Bronchial smooth muscle cell (primary cell): ENCODE data around the gene DPYSL5. TPM values are rescaled to one million over a fixed set of nuclear protein-coding genes. Genes with fewer than 3 reads are reported as not detected.

Experiments
- total RNA-seq: library from RNA; depleted of rRNA; stranded (reverse); fragments of >200 nt; gene quantifications from 2 replicates; pipeline ENCODE4 v1.2.1, GENCODE V29; 2014

DPYSL5 gene, protein sequence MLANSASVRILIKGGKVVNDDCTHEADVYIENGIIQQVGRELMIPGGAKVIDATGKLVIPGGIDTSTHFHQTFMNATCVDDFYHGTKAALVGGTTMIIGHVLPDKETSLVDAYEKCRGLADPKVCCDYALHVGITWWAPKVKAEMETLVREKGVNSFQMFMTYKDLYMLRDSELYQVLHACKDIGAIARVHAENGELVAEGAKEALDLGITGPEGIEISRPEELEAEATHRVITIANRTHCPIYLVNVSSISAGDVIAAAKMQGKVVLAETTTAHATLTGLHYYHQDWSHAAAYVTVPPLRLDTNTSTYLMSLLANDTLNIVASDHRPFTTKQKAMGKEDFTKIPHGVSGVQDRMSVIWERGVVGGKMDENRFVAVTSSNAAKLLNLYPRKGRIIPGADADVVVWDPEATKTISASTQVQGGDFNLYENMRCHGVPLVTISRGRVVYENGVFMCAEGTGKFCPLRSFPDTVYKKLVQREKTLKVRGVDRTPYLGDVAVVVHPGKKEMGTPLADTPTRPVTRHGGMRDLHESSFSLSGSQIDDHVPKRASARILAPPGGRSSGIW
- total RNA-seq, result not detected in 2 replicates

DNA sequence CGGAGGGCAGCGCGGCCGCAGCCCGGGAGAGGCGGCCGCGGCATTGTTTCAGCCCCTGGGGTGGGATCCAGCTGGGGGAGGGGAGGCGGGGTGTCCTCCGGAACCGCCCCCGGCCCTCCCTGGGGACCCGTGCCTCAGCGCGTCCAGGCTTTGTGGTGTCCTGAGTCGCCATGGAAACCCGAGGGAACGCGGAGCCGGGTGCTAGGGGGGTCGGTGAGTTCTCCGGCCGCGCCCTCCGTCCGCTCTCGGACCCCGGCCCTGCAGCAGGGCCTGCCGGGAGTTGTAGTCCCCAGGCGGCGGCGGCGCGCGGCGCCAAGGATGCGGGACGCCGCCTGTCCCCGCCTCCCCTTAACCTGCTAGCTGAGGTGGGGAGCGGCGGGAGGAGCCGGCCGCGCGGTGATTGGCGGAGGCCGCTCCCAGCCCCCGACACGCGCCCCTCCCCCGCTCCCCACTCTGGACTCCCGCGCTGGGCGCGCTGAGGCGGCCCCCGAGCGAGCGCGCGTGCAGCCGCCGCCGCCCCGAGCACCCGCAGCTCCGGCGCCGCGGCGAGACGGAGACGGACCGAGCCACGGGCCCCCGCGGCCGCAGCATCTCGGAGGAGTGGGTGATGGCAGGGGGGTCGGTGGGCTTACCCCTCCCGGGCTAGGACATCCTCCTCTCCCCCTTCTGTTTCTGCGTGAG, at the start of gene DPYSL5:
DPYSL5 (plus strand) TSS at position 478 of the 681 bp plus-strand sequence. CDS start 50,368 bp downstream, outside the sequence.

DNA sequence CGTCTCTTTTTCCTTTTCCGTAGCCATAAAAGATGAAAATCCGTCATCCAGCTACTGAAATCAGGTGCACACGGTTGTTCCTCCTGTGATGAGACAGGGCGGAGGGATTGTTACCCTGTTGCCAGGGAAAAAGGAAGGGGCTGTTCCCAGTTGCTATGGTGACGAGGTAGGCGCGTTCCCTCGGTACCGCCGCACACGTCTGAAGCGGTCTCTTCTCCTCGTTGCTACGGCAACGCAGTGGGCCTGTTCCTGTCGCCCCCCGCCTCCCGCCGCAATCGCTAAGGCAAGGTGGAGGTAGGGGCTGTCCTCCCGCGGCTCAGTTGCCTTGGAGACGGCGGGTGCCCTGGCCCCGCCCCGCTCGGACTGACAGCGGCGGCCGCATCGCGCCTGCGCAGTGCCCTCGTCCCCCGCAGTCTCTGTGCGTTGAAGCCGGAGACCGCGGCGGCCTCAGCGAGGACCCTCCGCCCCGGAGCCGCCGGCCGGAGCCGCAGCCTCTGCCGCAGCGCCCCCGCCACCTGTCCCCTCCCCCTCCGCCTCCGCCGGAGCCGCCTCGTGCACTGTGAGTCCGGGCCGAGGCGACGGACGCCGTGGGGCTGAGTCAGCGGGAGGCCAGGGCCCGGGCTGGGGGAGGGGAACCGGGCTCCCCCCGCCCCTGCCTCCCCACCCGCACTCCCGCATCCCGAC, 122.5 kb downstream of the DPYSL5 start, which contains the start of gene MAPRE3:
MAPRE3 (plus strand) TSS at position 394 of the 684 bp plus-strand sequence. CDS start 51,582 bp downstream, outside the sequence.

Other genes with a start within 250 kb of the DPYSL5 start
- gene CIB4, start 206.8 kb upstream of the DPYSL5 start, total RNA-seq, result not detected in 2 replicates
- gene KCNK3, start 155.4 kb upstream of the DPYSL5 start, total RNA-seq, result under 0.01 TPM in 1 of 2 replicates, not detected in the other
- gene SLC35F6, start 83.8 kb upstream of the DPYSL5 start, total RNA-seq, result 26.3 and 33.6 TPM in 2 replicates
- gene CENPA, start 62.1 kb upstream of the DPYSL5 start, total RNA-seq, result 0.26 and 1.6 TPM in 2 replicates
- 3.5 and 5.4 TPM in 2 replicates for gene MAPRE3, start 122.5 kb downstream of the DPYSL5 start, total RNA-seq
- gene TMEM214, start 184.8 kb downstream of the DPYSL5 start, total RNA-seq, result 22.2 and 27.6 TPM in 2 replicates
- 18.1 and 20.3 TPM in 2 replicates for gene AGBL5, start 203.5 kb downstream of the DPYSL5 start, total RNA-seq
- gene OST4, start 223.5 kb downstream of the DPYSL5 start, total RNA-seq, result 622 and 1,171 TPM in 2 replicates
- 257 and 364 TPM in 2 replicates for gene EMILIN1, start 230.5 kb downstream of the DPYSL5 start, total RNA-seq
- gene KHK, start 238.6 kb downstream of the DPYSL5 start, total RNA-seq, result 0.32 and 1.3 TPM in 2 replicates